HG03135 (cell line): Measurements from ENCODE around the gene AKAP7.

Experiments used
- ATAC-seq: cut with Tn5 transposase; IDR thresholded peaks from one replicate; pipeline ENCODE4 v1.9.1; 2021; ENCODE audit warnings: mild to moderate bottlenecking, moderate library complexity; ENCODE audit not compliant: unreplicated experiment

Gene AKAP7

DNA sequence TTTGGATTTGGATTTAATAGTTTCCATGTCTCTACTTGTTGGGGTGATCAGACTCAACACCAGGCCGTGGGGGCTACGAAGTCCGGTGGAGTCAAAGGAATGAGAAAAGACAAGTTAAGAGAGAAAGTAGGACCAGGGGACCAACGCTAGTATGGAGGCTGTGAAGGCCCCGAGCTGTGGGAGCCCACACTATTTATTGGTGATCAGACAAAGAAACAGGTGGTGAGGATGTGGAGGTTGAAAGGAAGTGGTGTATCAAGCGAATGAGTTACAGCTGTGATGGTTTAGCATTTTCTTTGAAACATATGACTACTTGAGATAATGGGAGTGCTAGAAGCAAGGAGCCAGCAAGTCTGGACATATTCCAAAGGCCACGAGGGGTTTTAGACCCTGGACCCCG, 62.4 kb downstream of the AKAP7 start:
- no peak for ATAC-seq

DNA sequence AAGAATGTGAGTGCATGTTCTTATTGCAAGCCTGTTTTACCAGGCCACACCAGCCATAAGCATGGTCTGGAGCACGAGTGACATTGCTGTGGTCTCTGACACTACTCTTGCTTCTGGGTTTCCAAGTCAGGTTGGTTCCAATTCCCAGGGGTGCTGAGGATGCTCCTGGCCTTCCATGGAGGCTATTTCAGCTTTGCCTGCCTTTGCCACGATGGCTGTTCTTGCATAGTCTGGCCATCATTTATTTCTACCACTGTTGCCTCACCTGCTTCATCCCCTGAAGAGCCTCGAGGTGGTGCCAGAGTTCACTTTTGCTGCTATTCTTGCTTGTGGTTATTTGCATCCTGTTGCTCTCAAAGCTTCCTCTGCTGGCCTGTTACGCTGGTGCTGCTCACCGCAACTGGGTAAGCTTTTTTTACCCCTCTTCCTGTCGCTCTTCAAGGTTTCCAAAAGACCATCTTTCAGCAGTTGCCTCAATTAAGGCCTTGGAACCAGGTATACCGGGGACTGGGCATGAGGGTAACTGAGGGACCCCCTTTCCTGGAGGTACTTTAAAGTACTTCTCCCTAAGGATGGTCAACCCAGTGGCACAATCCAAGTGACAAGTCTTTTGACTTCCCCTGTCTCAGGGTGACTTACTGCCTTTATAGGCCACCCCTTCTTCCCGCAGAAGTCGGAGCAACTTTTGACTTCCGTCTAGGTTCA, 64.5 kb downstream of the AKAP7 start:
- peak; percentile 100 for ATAC-seq

- ATAC-seq: no peak
These were observed 70.4 kb downstream of the AKAP7 start for GRCh38 chr6:131205481-131206244.

DNA sequence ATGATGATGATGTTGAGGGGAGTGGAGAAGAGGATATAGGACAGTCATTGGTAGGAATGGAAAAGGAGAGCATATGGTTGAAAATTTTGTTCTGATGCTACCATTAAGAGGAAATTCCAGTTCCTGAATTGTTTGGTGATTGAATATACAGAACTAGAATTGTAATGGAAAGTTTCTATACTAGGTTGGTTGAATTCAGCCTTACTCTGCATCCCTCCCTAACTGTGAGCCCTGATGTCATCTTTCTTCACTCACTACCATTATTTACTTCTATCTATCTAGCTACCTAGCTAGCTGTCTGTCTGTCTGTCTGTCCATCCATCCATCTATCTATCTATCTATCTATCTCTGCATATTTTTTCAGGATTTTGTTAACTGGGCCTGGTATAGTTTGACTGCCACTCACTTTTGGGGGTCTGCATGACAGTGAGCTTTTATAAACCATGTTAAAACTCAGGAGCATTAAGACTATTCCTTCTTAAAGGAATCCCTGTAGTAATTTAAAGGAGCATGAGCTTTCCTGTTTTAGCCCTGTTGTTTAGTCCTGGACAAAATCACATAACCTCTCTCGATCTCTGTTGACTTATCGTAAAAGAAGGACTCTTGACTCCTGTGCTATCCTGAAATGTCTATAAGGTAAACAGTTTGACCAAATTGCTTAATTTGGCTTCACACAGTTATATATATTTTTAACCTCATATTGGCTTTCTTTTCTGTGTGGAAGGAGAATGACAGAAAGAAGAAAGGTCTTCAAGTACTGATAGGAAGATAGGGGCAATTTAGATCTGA, 71.4 kb downstream of the AKAP7 start:
- ATAC-seq: no peak

DNA sequence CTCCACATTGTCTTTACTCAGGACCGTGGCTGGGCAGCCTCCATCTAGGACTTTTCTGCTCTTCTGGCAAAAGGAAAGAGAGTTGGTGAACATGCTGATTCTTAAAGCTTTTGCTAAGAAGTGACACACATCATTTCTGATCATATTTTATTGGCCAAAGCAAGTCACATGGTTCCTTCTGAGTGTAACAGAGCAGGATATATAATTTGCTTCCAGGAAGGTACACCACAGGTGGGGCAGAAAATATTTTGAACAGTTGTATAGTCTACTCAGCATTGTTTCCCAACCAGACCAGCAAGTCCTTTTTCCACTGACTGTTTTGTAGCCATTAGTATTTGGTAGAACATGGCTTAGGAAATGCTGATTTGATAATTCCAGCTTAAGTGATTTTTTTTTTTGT, 73.5 kb downstream of the AKAP7 start:
- no peak for ATAC-seq

GRCh38 chr6:131210469-131210868, 75.2 kb downstream of the AKAP7 start:
- ATAC-seq: no peak

DNA sequence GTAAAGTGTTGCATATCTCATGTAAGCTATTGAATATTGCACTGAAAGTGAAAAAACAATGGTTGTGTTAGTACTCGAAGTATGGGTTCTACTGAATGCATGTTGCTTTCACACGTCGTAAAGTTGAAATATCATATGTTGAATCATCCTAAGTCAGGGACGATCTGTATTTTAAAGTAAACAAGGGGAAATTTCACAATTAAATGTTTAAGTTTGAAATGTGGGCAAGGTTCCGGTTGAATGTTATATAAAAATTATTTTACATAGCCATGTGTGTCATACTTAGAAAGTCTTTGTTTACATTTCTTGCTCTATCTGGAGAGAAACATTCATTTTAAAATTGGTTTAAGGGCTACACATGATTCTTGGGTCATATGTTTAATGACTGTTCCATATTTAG, 76.8 kb downstream of the AKAP7 start:
- ATAC-seq: no peak

- ATAC-seq: no peak
These were observed 77.6 kb downstream of the AKAP7 start for GRCh38 chr6:131212913-131213312.

DNA sequence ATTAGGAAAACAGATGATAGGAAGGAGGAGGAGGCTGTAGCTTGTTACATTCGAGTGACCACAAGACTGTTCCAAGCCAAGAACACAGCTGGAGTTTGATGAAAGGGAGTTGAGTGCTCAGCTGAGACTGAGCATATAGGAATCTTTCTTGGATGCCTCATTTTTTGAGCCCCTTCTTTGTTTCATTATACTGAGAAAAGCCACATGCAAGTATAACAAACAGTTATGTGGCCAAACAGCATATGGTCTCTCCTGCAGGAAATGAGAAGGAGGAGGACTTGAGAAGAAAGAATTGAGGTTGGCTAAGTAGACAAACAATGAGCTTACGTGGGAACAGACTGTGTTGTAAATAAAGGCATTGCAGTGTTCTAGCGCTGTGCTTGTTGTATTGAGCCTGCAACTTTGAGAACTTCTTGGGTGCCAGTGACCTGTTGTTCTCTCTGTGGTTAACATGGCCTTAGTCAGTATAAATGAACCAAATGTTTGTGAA, 78.3 kb downstream of the AKAP7 start:
- ATAC-seq: no peak

DNA sequence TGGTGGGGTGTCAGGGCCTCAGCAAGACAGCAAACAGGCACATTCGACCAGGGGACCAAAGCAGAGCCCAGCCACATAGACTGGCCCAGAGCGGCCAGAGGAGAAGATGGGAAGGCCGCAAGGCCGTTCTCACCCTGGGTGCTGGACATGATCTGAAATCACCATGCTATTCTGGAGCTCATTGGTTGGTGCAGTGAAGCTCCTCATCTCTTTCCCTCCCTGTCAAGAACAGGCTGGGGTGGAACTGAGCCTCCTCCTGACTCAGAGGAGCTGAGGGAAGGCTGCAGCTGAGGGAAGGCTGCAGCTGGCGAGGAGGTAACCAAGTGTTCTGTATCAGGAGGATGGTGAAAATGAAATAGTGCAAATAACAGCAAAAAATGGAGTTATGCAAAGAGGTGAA, 80.0 kb downstream of the AKAP7 start:
- ATAC-seq: no peak

DNA sequence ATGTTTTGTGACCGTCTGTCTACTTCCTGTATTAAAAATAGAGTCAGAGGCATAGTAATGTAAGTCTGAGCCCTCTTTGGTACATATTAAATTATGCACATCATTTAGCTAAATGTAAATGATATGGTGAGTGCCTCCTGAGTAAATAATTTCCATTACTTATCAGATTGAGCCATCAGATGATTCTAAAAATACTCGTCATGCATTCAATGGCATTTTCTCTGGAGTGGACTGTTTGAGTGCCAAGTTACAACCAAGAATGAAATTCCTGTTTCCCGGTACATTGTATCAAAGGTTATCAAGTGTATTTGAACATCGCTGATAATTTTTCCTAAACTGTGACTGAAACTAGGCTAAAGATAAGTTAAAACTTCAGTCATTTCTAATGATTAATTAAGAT, 81.0 kb downstream of the AKAP7 start:
- ATAC-seq: no peak

- no peak for ATAC-seq
These were observed 87.5 kb downstream of the AKAP7 start for GRCh38 chr6:131222773-131223172.

GRCh38 chr6:131223416-131223815, 88.1 kb downstream of the AKAP7 start:
- ATAC-seq: no peak

DNA sequence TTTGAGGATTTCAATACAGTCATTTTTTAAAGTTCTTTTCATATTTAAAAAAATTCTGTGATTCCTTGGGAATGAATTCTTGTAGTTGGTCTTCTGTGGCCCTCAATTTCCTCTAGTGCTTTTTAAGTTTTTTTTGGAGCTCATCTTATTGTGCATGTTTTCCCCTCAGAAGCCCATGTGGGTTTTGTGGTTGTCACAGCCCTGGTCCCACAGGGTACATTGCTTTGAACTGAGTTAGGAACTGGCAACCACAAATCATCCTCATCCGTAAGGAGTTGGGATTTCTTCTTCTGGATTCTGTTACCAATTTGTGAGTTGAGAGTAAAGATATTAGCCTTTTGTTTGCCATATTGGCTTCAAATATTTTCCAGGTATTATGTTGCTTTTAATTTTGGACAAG, 89.9 kb downstream of the AKAP7 start:
- ATAC-seq: no peak

DNA sequence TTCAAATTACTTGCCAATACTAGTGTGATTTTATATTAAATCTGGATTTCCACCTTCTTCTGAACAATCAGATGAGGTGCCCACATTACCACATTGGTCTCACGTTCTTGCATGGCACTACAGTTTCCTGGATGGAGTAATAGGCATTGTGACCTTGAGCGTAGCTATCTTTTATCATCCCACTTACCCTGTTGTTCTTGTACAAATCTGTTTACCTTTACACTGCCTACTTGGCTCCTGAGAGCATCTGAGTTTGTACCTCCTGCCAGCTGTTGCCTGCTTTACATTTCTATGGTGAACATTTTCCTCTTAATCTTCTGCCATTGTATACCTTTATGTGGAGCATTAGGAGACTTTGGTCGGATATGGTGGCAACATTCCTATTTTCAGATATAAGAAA, 90.7 kb downstream of the AKAP7 start:
- no peak for ATAC-seq

- no peak for ATAC-seq
These were observed 91.3 kb downstream of the AKAP7 start for GRCh38 chr6:131226459-131227157.

DNA sequence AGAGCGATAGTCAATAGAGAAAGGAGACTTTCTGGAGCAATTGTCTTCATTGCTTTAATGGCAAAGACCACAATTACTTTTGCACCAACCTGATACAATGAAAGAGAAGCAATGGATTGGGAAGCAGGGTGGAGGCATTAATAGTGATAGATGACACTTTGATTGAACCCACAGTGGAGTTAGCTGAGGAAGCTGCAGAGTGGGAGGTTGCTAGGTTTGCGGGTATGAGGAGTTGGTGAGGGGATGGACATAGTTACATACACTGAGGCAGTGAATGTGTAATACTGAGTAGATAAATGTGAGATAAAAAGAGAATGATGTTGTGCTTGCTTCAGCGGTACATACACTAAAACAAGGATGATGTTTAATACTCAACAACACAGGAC, 91.9 kb downstream of the AKAP7 start:
- ATAC-seq: no peak

- no peak for ATAC-seq
These were observed 95.8 kb downstream of the AKAP7 start for GRCh38 chr6:131231103-131231502.

DNA sequence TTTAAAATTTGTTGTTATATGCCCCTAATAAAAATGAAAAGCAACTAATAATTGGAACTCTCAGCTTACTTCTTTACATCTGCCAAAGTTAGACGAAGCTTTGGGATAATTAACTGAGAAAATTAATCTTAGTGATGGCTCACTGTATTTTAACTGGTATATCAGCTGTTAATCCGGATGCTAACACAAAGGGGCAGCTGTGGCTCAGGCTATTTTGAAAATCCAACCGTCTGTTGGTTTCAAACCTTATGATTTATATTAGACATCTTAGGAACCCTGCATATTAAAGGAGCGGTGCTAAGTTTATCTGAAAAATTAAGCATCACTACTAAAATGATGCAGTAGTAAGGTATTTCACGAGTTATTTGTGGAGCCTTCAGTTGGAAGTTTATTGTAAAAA, 96.6 kb downstream of the AKAP7 start:
- ATAC-seq: no peak

GRCh38 chr6:131244942-131245341, 109.7 kb downstream of the AKAP7 start:
- no peak for ATAC-seq

- ATAC-seq: peak; percentile 69
These were observed 114.9 kb downstream of the AKAP7 start for GRCh38 chr6:131250122-131250521.
